Measurements from ENCODE around the gene PSMD5. TPM values are rescaled to one million over a fixed set of nuclear protein-coding genes. Genes with fewer than 3 reads are reported as not detected.

The PSMD5 gene
- 10 to 100 TPM; 27.8 to 33.2 (median 31.7) TPM for polyA plus RNA-seq (ENCODE audit: insufficient read length in 3 of 3)

- peak; percentile 87 to 94 (median 88) for DNase-seq (ENCODE audit: low read depth in 3 of 3, low spot score in 2 of 3)
Observed at GRCh38 chr9:120842685-120843485, at the start of gene PSMD5. TSS of gene PSMD5 (minus strand) at chr9:120842922. CDS start at chr9:120842909, 13 bp downstream.

GRCh38 chr9:120891884-120892747, 49.4 kb upstream of the PSMD5 start:
- DNase-seq (ENCODE audit: low read depth in 3 of 3, low spot score in 2 of 3), result no peak

- no peak for DNase-seq (ENCODE audit: low read depth in 3 of 3, low spot score in 2 of 3)
Observed at GRCh38 chr9:120891245-120891883, 48.6 kb upstream of the PSMD5 start.

GRCh38 chr9:120890320-120891244, 47.9 kb upstream of the PSMD5 start:
- no peak for DNase-seq (ENCODE audit: low read depth in 3 of 3, low spot score in 2 of 3)

- no peak for DNase-seq (ENCODE audit: low read depth in 3 of 3, low spot score in 2 of 3)
Observed at GRCh38 chr9:120889606-120890271, 47.0 kb upstream of the PSMD5 start.

GRCh38 chr9:120888626-120889025, 45.9 kb upstream of the PSMD5 start:
- DNase-seq (ENCODE audit: low read depth in 3 of 3, low spot score in 2 of 3), result no peak

- no peak for DNase-seq (ENCODE audit: low read depth in 3 of 3, low spot score in 2 of 3)
Observed at GRCh38 chr9:120886490-120886967, 43.8 kb upstream of the PSMD5 start.

GRCh38 chr9:120885958-120886357, 43.2 kb upstream of the PSMD5 start:
- DNase-seq (ENCODE audit: low read depth in 3 of 3, low spot score in 2 of 3), result no peak

GRCh38 chr9:120885457-120885856, 42.7 kb upstream of the PSMD5 start:
- DNase-seq (ENCODE audit: low read depth in 3 of 3, low spot score in 2 of 3), result no peak

- DNase-seq (ENCODE audit: low read depth in 3 of 3, low spot score in 2 of 3), result no peak
Observed at GRCh38 chr9:120883608-120883996, 40.9 kb upstream of the PSMD5 start.

GRCh38 chr9:120882935-120883607, 40.3 kb upstream of the PSMD5 start:
- DNase-seq (ENCODE audit: low read depth in 3 of 3, low spot score in 2 of 3), result no peak

- no peak for DNase-seq (ENCODE audit: low read depth in 3 of 3, low spot score in 2 of 3)
Observed at GRCh38 chr9:120879446-120879845, 36.7 kb upstream of the PSMD5 start.

- no peak for DNase-seq (ENCODE audit: low read depth in 3 of 3, low spot score in 2 of 3)
Observed at GRCh38 chr9:120878188-120879130, 35.7 kb upstream of the PSMD5 start.

- DNase-seq (ENCODE audit: low read depth in 3 of 3, low spot score in 2 of 3), result no peak
Observed at GRCh38 chr9:120877276-120878034, 34.7 kb upstream of the PSMD5 start.

- no peak for DNase-seq (ENCODE audit: low read depth in 3 of 3, low spot score in 2 of 3)
Observed at GRCh38 chr9:120876842-120877240, 34.1 kb upstream of the PSMD5 start, which contains the start of gene PHF19. TSS of gene PHF19 (minus strand) at chr9:120877188. CDS start at chr9:120874741, 2,447 bp downstream.

GRCh38 chr9:120875954-120876841, 33.5 kb upstream of the PSMD5 start:
- no peak for DNase-seq (ENCODE audit: low read depth in 3 of 3, low spot score in 2 of 3)
